Endothelial cell of umbilical vein (primary cell): ENCODE measurements around the gene SGK1. TPM values are rescaled to one million over a fixed set of nuclear protein-coding genes. Genes with fewer than 3 reads are reported as not detected.

Experiments
- BruUV-seq: library from RNA; stranded (reverse); fragments of 400-500 nt; replicated peaks from 2 replicates; lab custom pipeline; 2021; lab: Mats Ljungman, UMichigan
- CTCF ChIA-PET: fragments of 300-600, 350-600 bp; sonication (Branson Sonifier 250); formaldehyde crosslinking; loops from one replicate; lab custom pipeline; 2021; ENCODE audit warnings: antibody characterized with exemption, inconsistent platforms; lab: Charles Lee
- POLR2A ChIA-PET: fragments of 300-600, 350-600 bp; sonication (Branson Sonifier 250); formaldehyde crosslinking; loops from one replicate; lab custom pipeline; 2021; ENCODE audit warnings: antibody characterized with exemption, inconsistent platforms; lab: Charles Lee
- DNase-seq: peaks from one replicate; pipeline ENCODE4 v3.0.0-alpha.2; 2011; ENCODE audit warnings: low read depth, low spot score
- FAIRE-seq: peaks from 2 replicates; lab custom pipeline; 2011; peaks lifted over from hg19 to GRCh38; lab: Jason Lieb, UNC
- H2AFZ ChIP-seq: 2 replicates; pipeline ENCODE4 v1.6.0; 2012; ENCODE audit warnings: low read depth, low read length, control low read depth, inconsistent platforms
- H3K27ac ChIP-seq: 2 replicates; pipeline ENCODE4 v1.5.1; 2011; ENCODE audit warnings: low read depth, mild to moderate bottlenecking, control low read depth, low read length, moderate library complexity; ENCODE audit not compliant: insufficient read depth
- H3K27me3 ChIP-seq, 2 experiments: 2 replicates each; pipeline versions ENCODE4 v1.6.0 to v1.6.1; 2011; ENCODE audit warnings: low read length in 2 of 2, mixed read lengths in 1 of 2; ENCODE audit not compliant: control insufficient read depth in 2 of 2, insufficient read depth in 2 of 2
- H3K36me3 ChIP-seq, 2 experiments: 2 replicates in 1 of 2; 3 replicates in 1 of 2; pipeline ENCODE4 v1.5.1; 2011; ENCODE audit warnings: low read length in 2 of 2, mild to moderate bottlenecking in 1 of 2, moderate library complexity in 1 of 2; ENCODE audit not compliant: control insufficient read depth in 2 of 2, insufficient read depth in 2 of 2; ENCODE audit errors: extremely low read depth in 1 of 2
- H3K4me1 ChIP-seq: 3 replicates; pipeline ENCODE4 v1.5.1; 2011; ENCODE audit warnings: mild to moderate bottlenecking, low read length; ENCODE audit not compliant: control insufficient read depth, insufficient read depth; ENCODE audit errors: extremely low read depth
- H3K4me2 ChIP-seq: 2 replicates; pipeline ENCODE4 v1.6.1; 2011; ENCODE audit warnings: low read length, control low read depth, mixed read lengths; ENCODE audit not compliant: insufficient read depth
- H3K4me3 ChIP-seq, 3 experiments: fragments of 200-600 bp in 1 of 3; sonication (generic), shearing (Covaris generic) in 1 of 3; replicated peaks in 1 of 3; 2 replicates each; pipeline ENCODE4 v1.5.1; 2011 to 2016; ENCODE audit warnings: control low read depth in 3 of 3, low read length in 3 of 3, mild to moderate bottlenecking in 2 of 3, inconsistent platforms in 1 of 3, low read depth in 1 of 3, moderate library complexity in 1 of 3; ENCODE audit not compliant: insufficient read depth in 1 of 3
- H3K79me2 ChIP-seq: 2 replicates; pipeline ENCODE4 v1.6.0; 2012; ENCODE audit warnings: low read length, inconsistent platforms; ENCODE audit not compliant: control insufficient read depth, insufficient read depth
- H3K9ac ChIP-seq: replicated peaks from 2 replicates; pipeline ENCODE3; 2011; ENCODE audit warnings: low read length, control low read depth; ENCODE audit not compliant: insufficient read depth; ENCODE audit errors: extremely low read depth
- H3K9me1 ChIP-seq: replicated peaks from 3 replicates; pipeline ENCODE4 v1.6.0; 2011; ENCODE audit warnings: mild to moderate bottlenecking, low read length; ENCODE audit not compliant: control insufficient read depth, insufficient read depth; ENCODE audit errors: extremely low read depth
- H3K9me3 ChIP-seq: replicated peaks from 2 replicates; pipeline ENCODE4 v1.5.1; 2012; ENCODE audit warnings: low read length, inconsistent platforms; ENCODE audit not compliant: control insufficient read depth, insufficient read depth
- H4K20me1 ChIP-seq: replicated peaks from 2 replicates; pipeline ENCODE3; 2011; ENCODE audit warnings: mild to moderate bottlenecking, low read length; ENCODE audit not compliant: control insufficient read depth, insufficient read depth; ENCODE audit errors: extremely low read depth
- EZH2 ChIP-seq: IDR thresholded peaks from 2 replicates; pipeline ENCODE4 v1.6.1; 2012; ENCODE audit warnings: borderline replicate concordance, low read depth, mild to moderate bottlenecking, moderate library complexity, low read length, inconsistent platforms; ENCODE audit not compliant: severe bottlenecking
- FOS ChIP-seq: IDR thresholded peaks from 2 replicates; pipeline ENCODE4 v1.6.1; 2011; ENCODE audit warnings: mild to moderate bottlenecking, low read length, moderate library complexity, borderline replicate concordance; ENCODE audit not compliant: insufficient read depth
- GATA2 ChIP-seq: IDR thresholded peaks from 2 replicates; pipeline ENCODE4 v1.7.0; 2011; ENCODE audit warnings: low read depth, mild to moderate bottlenecking, moderate library complexity, mixed read lengths, low read length; ENCODE audit not compliant: insufficient read length, insufficient read depth
- JUN ChIP-seq: IDR thresholded peaks from 2 replicates; pipeline ENCODE4 v1.6.1; 2011; ENCODE audit warnings: borderline replicate concordance, low read depth; ENCODE audit not compliant: insufficient read length, insufficient read depth
- MYC ChIP-seq: IDR thresholded peaks from one replicate; pipeline ENCODE4 v1.6.1; 2011; ENCODE audit warnings: mild to moderate bottlenecking, low read depth, low read length
- POLR2A ChIP-seq: IDR thresholded peaks from 2 replicates; pipeline ENCODE4 v1.6.1; 2012; ENCODE audit warnings: low read depth, mild to moderate bottlenecking, control low read depth, low read length
- POLR2AphosphoS5 ChIP-seq: IDR thresholded peaks from 2 replicates; pipeline ENCODE4 v1.6.1; 2012; ENCODE audit warnings: low read depth, mild to moderate bottlenecking, control low read depth, low read length, moderate library complexity; ENCODE audit not compliant: insufficient read depth
- dilution Hi-C: fragments of 300-500 bp; cut with MboI; formaldehyde crosslinking; loops from one replicate; pipeline ENCODE4 v1.15.0; 2019; ENCODE audit warnings: low sequenced_read_pairs; ENCODE audit not compliant: extremely low pct_ligation_motif_present
- intact Hi-C: fragments of 100-400 bp; cut with micrococcal nuclease; formaldehyde crosslinking; loops from one replicate; pipeline ENCODE4 v1.10.0; 2022
- polyA plus RNA-seq, 4 experiments: library from polyadenylated mRNA; depleted of rRNA in 3 of 4; stranded (reverse) in 3 of 4; unstranded in 1 of 4; fragments of >200 nt; gene quantifications; 2 replicates each; pipeline versions ENCODE4 v1.2.1 to v1.2.3, GENCODE V29; 2011 to 2012; ENCODE audit warnings: missing spikeins in 1 of 4
- total RNA-seq: library from RNA; stranded (reverse); gene quantifications from 2 replicates; pipeline ENCODE4 v1.2.3, GENCODE V29; 2021
- TF ChIP-seq, protein P1 (sequence below), 2 donors: IDR thresholded peaks; 1 replicate in 1 of 2; 2 replicates in 1 of 2; pipeline ENCODE4 v1.5.1; 2011; ENCODE audit warnings: low read length in 2 of 2, mild to moderate bottlenecking in 2 of 2, moderate library complexity in 2 of 2, control low read depth in 1 of 2, inconsistent platforms in 1 of 2, low read depth in 1 of 2; ENCODE audit not compliant: insufficient read depth in 1 of 2; ENCODE audit errors: extremely low read depth in 1 of 2

The SGK1 gene
- total and polyA plus RNA-seq, 2 donors (not counting 3 experiments of a cell fraction or from before 2014, with no cell fraction given) = 121 to 128 TPM

DNA sequence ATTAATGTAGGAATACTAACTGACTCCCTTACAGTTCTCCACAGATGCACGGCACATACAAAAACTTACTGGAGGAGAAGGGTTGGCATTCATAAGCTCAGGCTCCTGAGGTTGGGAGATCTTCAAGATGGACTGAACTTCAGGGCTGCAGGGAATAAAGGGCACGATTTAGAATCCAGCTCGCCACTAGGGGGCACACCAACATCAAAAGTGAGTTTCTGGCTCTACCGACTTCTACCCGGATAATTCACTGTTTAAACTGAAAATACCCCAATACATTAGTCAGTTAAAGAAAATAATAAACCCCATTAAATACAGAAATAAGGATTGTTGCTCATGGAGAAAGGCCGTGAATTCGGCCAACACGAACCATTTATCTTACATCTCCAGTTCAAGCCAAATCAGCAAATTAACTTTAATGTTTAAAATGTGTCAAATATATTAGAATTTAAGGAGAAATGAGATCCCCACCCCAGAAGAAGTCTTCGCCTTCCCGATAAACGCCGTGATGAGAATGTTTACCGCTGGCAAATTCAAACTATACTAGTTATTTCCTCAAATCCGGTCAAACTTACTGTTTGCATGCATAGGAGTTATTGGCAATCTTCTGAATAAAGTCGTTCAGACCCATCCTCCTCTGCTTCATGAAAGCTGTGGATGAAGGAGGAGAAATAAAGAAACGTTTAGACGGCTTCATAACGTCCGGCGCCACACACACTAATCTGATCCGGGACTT, 143.8 kb downstream of the SGK1 start:
- CTCF ChIA-PET = interaction anchor here (0.6 to 2.1 kb wide), 18 partner anchors 20 to 983 kb away, joined by 3 to 36 read pairs (median 4); partner anchors contain the start of gene SGK1
- DNase-seq (peak; percentile 90), FAIRE-seq (peak; percentile 77)
- intact Hi-C loops = loop anchor here (1.0 to 2.0 kb wide), 8 partner anchors 221 to 766 kb away; partner anchors contain the start of gene TBPL1
- H3K27me3 ChIP-seq = no peaks in the 10 kb centered on the region
- no peak overlapping the region for H2AFZ ChIP-seq
- peaks cover 20 to 43% of the 10 kb centered on the region in 2 experiments for H3K36me3 ChIP-seq
- peaks cover 55% of the 10 kb centered on the region for H3K79me2 ChIP-seq
- no peaks in the 10 kb centered on the region for H3K9me1 ChIP-seq
- TF ChIP-seq POLR2A = no peak
- TF ChIP-seq MYC = no peak
- TF ChIP-seq, protein P1, sequence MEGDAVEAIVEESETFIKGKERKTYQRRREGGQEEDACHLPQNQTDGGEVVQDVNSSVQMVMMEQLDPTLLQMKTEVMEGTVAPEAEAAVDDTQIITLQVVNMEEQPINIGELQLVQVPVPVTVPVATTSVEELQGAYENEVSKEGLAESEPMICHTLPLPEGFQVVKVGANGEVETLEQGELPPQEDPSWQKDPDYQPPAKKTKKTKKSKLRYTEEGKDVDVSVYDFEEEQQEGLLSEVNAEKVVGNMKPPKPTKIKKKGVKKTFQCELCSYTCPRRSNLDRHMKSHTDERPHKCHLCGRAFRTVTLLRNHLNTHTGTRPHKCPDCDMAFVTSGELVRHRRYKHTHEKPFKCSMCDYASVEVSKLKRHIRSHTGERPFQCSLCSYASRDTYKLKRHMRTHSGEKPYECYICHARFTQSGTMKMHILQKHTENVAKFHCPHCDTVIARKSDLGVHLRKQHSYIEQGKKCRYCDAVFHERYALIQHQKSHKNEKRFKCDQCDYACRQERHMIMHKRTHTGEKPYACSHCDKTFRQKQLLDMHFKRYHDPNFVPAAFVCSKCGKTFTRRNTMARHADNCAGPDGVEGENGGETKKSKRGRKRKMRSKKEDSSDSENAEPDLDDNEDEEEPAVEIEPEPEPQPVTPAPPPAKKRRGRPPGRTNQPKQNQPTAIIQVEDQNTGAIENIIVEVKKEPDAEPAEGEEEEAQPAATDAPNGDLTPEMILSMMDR (IDR thresholded peaks at IDR 0.05; ENCODE audit: extremely low read depth in 1 of 2, insufficient read depth in 1 of 2, low read depth in 1 of 2, low read length in 2 of 2) = peak; percentile 67 to 80
- dilution Hi-C loops = no loop called here
- TSS peak; percentile 44 for BruUV-seq
- H3K27ac ChIP-seq = peak overlapping the region; percentile 98
- peak overlapping the region; percentile 93 for H3K4me2 ChIP-seq
- peaks cover 60% of the 10 kb centered on the region for H3K4me1 ChIP-seq
- peaks cover 11% of the 10 kb centered on the region for H4K20me1 ChIP-seq
- POLR2A ChIA-PET = interaction anchor here (0.6 to 1.5 kb wide), 11 partner anchors 245 to 767 kb away, joined by 3 to 9 read pairs (median 4); no protein-coding TSS in a partner anchor
- H3K9me3 ChIP-seq = no peaks in the 10 kb centered on the region
- peak overlapping the region; percentile 85 to 100 (median 98) for H3K4me3 ChIP-seq
- peak overlapping the region; percentile 99 for H3K9ac ChIP-seq

DNA sequence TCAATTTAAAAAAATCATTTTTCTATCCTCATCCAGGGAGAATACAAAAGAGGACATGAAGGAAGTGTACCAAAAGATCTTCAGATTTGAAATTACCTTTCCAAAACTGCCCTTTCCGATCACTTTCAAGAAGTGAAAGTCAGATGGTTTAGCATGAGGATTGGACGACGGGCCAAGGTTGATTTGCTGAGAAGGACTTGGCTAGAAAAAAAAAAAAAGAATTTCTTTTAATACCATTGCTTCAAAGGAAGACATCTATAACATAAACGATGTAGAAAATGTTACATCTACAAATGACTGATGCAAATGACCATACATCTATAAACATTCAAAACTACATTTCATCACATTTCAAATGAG, 144.6 kb downstream of the SGK1 start:
- Histone ChIP-seq H3K4me1 (peaks cover 55% of the 10 kb centered on the region), H3K36me3 (peaks cover 20 to 49% of the 10 kb centered on the region in 2 experiments), H3K4me2 (peak overlapping the region; percentile 93), H4K20me1 (peaks cover 11% of the 10 kb centered on the region), H3K9me1 (no peaks in the 10 kb centered on the region), H3K9me3 (no peaks in the 10 kb centered on the region), H2AFZ (no peak overlapping the region), H3K27me3 (no peaks in the 10 kb centered on the region), H3K9ac (peak overlapping the region; percentile 99), H3K79me2 (peaks cover 55% of the 10 kb centered on the region), H3K27ac (peak overlapping the region; percentile 98), H3K4me3 (peak overlapping the region; percentile 85 to 100 (median 98))
- BruUV-seq = no TSS peak
- DNase-seq (no peak), FAIRE-seq (no peak)
- CTCF ChIA-PET = interaction anchor here (0.6 to 2.1 kb wide), 16 partner anchors 19 to 984 kb away, joined by 3 to 36 read pairs (median 4); partner anchors contain the start of gene SGK1
- intact Hi-C loops (no loop called here), dilution Hi-C loops (no loop called here)
- POLR2A ChIA-PET = interaction anchor here (0.6 to 1.5 kb wide), 8 partner anchors 246 to 767 kb away, joined by 3 to 9 read pairs (median 4); no protein-coding TSS in a partner anchor
- no peak for TF ChIP-seq EZH2
- TF ChIP-seq JUN = no peak
- TF ChIP-seq FOS = no peak
- TF ChIP-seq GATA2 = no peak
- TF ChIP-seq POLR2AphosphoS5 = peak; percentile 36
- no peak for TF ChIP-seq POLR2A
